ENCODE results near the gene GIGYF2. TPM values are rescaled to one million over a fixed set of nuclear protein-coding genes. Genes with fewer than 3 reads are reported as not detected.

GIGYF2 gene
- polyA plus RNA-seq, 3 donors: 61.6 to 68.9 (median 62.0) TPM

DNA sequence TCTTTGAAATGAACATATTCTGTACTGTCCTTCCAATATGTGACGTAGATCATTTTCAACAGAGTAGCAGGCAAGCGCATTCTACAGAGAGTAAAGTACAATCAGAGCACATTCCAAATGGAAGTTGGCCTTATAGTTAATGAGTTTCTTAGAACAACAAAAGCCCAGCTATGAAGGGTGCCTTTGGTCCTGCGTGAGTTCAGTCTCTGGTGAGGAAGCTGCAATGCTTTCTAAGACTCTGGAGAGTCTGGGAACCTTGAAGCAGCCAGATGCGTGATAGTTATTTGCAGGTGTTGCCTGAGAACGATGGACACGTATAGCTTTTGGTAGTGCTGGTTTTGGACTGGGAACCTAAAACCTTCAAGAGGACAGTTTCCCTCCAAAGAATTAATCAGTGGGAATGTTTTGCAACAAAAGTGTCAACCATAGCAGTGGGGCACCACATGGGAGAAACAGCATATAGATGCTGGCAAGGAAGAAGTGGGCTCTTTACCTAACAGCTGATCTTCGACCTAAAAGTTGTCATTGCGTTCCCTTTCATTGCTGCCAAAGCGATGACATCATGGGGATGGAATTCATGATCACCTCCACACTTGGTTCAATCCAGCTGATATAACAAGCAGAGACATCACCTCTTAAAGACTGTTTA, 163.6 kb downstream of the GIGYF2 start:
- no peak for DNase-seq

DNA sequence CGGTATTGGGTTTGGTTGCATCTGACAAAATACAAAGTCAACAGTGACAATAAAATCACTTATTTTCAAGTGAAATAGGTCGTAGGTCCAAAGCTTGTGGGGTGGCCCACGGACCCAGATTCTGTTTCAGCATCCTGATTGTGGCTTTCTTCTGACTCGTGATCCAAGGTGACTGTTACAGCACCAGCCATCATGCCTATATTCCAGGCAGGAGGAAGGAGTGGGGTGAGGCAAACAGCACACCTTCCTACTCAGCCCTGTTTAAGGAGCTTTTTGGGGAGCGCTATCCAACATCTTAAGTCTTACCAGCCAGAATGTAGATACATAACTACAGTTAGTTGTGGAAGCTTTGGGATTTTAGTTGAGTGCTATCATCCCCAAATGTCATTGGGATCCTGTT, 164.2 kb downstream of the GIGYF2 start:
- no peak for DNase-seq

DNA sequence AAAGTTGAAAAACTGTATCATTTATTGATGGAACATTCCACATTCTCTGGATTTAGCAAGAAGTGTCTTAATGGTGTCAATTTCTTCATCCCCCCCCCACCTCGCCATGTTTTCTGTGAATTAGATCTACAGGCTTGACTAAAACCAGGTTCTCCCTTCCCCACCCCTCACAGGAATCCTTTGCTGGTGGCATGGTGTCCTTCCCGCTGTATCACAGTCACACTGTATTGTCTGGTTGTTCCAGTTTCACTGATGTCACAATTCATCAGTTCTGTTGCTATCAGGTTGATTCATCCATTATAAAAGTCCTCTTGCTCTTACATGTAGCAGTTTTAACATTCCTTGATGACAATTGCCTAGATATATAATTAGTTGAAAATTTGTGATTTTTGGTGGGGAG, 166.9 kb downstream of the GIGYF2 start:
- no peak for DNase-seq

DNA sequence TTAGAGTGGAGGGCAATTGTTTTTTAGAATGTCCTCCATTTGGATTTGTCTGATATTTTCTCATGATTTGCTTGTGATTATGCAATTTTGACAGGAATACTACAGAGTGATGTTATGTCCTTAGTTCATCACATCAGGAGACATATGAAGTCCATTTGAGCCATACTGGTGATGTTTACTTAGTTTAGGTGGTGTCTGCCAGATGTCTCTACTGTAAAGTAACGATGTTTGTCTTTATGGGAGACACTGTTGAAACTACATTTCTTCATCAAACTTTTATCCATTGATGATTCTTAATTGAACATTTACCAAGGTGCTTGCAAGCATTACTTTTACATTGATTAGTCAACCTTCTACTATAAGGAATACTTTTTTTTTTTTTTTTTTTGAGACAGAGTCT, 168.0 kb downstream of the GIGYF2 start:
- DNase-seq: no peak

DNA sequence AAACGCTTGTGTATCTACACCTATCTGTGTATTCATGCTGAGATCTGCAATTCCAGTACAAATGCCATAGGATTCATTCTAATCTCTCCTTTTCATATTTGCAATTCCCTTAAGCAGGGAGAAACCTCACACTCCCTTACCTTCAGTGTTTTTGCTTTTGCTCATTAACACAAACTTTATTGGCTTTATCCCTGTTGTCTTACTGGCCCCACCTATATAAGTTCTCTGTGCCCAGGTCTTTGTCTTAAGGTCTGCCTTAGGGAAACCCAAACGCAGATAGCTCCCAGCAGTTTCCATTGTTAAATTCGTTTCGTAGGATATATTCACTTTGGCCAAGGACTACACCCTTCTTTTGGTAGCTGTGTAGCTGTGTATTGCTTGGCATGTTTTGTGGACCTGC, 169.0 kb downstream of the GIGYF2 start:
- DNase-seq: no peak

DNA sequence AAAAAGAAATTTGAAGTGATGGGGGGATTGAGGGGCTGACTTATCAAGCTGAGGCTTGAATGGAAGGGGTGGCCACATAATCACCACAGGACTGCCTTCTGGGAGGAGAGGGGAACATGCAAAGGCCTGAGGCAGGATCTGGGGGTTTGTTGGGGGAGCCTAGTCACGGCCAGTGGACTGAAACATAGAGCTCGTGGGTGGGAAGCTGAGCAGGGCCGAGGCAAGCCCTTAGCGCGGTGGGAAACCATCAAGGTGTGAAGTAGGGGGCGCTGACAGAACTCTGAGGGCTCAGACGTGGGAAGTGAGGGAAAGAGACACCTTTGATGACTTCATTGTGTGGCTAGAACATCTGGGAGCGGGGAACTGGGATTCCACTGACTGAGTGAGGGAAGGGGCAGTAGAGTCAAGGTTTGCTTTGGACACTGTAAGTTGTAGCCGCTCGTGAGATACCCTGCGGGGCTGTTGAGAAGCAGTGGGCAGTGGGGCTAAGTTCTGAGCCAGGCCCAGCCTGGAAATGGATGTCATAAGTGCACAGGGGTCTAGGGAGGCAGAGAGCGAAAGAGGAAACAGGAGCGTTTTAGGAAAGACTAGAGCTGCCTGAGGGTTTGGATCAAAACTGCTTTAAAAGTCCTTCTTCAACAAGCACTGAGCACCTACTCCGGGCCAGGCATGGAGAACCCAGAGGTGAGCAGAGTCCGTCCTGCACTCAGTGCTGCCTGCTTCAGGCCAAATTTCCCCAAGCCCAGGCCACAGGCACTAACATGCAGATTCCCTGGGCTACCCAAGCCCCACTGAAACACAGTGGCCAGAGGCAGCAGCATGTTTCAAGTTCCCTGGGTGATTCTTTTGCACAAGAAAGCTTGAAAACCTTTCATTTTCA, 172.2 kb downstream of the GIGYF2 start:
- DNase-seq: no peak

DNA sequence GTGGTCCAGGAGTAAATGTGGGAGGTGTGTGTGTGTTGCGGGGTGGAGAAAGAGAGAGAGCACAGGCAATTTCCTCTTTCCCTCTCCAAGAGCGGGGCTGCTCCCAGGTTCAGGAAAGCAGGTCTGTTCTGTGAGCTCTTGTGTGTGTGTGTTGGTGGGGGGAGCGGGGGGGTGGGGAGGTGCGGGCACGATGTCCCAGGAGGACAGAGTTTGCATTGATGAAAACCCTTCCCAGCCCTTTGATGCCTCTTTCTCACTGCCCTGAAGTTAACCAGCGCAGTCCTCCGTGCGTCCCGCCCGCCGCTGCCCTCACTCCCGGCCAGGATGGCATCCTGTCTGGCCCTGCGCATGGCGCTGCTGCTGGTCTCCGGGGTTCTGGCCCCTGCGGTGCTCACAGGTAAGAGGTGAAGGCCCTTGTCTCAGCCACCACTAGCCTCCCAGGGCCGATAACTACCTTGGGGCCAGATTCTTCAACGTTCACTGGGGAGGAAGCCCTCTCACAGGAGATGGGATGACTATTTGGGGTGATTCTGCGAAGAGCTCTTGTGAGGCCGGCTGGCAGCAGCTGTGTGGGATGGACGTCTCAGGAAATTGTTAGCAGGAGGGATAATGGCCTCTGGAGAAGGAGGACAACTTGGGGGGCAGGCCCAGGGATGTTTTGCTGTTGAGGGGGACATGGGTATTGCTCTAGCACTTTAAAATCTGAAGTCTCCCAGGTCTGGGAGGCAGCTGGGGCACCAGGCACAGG, 173.1 kb downstream of the GIGYF2 start, which contains the start of gene SNORC:
TSS of gene SNORC (plus strand) at position 247 of the 748 bp plus-strand sequence. CDS start at position 325, 78 bp downstream.
- DNase-seq: no peak

DNA sequence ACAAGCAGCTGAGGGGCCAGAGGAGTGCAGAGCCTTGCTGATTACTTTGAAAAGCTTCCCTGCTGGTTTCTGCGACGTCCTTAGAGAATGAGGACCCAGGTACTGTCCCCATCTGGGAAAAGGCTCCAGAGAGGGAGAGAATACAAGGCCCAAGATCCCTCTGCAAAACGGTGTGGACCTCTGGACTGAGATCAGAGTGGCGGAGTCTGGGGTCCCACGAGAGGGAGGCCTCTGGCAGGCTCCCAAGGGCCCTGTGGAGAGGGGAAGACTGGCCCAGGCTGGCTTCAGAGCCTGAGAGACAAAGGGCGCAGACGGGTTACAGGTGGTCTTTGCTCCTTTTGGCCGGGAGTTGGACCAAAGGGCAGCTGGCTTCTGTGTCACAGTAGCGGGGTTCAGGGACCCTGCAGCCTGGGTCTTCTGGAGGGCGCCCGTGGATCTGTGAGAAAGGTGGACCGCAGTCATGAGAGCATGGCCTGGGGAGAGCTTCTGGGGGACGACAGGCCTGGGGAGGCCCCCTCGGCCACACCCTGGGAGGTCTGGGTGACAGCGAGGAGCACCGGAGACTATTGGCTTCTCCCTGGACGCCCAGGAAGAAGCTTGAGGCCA, 173.7 kb downstream of the GIGYF2 start:
- no peak for DNase-seq

DNA sequence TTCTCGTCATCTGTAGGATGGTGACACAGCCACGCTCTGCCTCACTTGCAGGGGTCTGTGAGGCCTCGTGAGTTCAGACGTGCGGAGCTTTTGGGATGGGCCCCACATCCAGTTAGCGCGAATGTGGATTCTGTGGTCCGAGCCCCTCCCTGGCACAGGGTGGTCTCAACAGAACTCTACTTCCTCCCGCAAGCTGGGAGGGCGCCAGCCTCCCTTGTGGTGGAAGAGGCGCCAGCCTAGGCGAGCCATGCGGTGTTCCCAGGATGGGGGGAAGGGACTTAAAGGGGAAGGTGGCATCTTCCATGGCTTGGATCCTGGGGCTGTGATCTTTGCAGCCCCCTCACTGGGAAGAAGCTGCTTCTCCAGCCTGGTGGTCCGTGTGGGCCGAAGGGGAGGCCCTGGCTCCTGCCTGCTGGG, 174.3 kb downstream of the GIGYF2 start:
- DNase-seq: no peak

DNA sequence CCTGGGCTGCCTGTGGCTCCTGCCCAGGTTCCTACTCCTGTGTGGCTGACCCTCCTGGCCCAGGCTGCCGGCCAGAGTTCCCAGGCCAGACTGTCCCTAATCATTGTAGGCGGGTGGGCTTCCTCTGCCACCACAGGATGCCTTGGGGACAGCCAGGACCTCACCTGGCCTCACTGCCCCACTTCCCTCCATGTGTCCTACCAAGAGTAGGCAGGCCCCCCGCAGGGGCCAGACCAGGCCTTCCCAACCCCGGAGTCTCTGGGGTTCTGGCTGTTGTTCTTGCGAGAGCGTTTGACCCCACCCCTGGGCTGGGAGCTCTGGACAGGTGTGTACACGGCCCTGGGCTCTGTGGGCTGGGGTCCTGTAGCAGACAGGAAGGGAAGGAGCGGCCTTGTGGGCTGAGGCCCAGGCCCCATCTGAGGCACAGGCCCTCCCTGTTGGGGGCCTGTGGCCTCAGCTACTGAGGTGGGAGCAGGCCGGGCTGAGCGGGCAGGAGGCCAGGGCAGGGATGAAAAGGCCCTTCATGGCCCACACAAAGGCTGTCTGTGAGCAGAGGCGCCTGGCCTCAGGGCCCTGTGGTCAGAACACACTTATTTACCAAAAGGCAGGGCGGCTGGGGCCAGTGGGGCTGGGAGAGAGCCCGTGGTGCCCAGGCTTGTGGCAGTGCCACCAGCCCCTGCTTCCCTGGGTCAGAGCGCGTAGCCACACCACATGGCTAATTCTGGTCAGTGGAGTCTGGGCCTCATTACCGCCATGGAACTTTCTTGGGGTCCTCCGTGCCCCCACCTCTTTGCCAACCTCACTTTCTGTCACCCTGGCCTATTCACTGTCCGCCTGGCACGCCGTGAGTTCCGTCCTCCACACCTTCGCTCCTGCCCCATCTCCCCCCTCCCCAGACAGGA, 175.0 kb downstream of the GIGYF2 start:
- no peak for DNase-seq

DNA sequence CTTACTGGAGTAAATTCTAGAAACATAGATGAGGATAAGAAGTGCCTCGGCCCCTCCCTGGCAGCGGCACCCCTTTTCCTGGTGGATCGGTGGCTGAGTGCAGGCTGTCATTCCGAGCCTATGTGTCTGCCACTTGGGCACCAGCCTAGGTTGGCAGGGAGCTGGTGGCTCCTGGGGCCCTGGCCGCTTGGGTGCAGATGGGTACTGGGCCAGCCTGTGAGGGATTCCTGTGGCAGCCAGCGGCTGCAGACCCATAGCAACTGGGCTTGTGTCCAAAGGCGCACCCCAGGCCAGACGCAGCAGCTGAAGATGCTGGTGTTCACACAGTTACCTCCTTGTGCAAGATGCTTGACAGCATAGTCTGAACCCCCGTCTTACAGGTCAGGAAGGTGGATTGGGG, 175.7 kb downstream of the GIGYF2 start:
- no peak for DNase-seq

DNA sequence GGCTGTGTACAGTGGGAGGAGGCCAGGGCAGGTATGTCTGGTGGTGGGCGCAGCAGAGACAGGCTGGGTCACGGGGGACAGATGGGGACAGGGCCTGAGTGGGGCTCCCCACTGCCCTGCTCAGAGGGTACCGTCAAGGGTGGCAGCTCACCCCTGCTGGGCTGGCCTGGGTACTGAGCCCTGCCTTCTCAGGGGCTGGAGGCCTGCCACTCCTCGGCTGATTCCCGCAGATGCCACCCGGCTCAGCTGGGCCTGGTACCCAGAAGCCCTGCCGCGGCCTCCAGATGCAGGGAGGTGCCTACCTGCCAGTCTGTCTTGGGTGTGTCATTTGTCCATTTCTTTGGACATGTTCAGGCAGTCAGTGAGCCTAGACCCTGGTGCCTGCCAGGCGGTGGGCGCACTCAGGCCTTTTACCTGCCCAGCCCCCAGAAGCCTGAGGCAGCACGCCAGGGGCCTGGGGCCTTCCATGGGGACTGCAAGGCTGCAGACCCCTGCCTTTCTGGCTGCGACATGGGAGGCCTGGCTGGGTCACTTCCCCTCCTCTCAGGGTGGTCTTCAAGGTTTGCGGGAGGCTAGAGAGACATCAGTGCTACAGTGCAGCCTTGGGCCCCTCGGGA, 176.3 kb downstream of the GIGYF2 start:
- DNase-seq: no peak

DNA sequence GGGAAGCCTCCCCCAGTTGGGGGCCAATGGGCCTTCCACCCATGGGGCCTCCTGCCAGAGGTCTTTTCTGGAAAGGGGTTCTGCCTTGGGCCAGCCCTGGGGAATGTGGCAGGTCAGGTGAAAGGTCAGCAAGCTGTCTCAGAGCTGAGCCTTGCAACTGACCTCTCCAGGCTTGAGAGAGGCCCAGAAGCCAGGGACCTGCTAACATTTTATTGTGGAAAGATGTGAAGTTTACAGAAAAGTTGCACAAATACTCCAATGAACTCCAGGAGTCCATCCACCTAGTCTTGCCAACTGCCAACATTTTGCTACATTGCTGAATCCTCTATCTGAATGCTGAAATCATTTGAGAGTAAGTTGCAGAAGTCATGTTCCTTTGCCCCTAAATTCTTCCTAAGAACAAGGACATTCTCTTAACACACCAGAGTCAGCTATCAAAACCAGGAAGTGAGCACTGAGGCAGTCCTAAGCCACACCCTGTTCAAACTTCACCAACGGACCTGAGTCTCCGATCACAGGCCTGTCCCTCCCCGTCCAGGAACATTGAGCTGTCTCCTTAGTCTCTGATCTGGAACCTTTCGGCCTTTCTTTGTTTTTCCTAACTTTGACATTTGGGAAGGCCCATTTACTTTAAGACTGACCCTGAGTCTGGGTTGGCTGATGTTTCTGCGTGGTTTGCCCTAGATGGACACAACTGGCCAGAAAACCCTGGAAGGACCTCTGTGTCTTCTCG, 176.9 kb downstream of the GIGYF2 start:
- DNase-seq: no peak

DNA sequence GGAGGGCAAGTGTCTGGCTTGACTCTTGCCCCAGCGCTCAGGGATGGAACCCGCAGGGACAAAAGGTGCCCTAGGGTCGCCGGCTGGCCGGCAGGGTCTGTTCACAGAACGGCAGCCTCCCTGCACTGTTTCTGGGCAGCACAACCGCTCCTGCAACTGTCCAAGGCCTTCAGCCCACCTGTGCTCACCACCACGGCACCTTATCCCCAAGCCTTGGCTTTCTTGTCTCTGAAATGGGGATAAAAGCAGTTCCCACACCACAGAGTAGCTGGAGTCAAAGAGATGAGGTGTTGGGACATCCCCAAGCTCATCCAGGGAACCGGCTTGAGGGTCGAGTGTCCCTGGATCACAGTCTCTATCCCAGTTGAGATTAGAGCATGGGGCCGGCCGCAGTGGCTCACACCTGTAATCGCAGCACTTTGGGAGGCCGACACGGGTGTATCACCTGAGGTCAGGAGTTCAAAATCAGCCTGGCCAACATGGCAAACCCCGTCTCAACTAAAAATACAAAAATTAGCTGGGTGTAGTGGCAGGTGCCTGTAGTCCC, 177.6 kb downstream of the GIGYF2 start:
- DNase-seq: no peak

DNA sequence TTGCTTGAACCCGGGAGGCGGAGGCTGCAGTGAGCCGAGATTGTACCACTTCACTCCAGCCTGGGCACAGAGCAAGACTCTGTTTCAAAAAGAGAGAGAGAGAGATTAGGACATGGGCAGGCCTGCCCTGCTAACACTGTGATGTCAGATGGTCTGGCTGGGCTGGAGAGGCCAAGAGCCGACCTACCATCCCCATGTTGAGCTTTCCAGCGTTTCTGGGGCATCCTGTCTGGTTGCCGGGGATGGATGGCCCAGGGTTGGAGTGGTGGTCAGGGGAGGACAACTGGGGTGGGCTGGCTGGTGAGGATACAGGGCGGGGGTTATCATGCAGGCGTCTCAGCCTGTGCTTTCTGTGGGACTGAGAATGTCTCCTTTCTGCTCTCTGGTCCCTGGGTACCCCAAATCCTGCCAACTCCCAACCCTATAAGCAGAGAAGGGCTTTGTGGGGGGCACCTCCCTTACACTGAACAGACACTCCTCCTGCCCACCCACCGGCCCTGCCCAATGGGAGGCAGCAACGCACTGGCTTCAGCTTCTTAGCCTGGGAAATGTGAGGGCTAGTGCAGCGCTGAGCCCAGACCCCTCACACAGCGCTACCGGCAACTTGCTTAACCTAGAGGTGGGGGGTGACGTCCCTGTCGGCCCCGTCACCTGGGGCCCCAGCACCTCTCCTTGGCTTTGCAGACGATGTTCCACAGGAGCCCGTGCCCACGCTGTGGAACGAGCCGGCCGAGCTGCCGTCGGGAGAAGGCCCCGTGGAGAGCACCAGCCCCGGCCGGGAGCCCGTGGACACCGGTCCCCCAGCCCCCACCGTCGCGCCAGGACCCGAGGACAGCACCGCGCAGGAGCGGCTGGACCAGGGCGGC, 178.4 kb downstream of the GIGYF2 start:
- no peak for DNase-seq

DNA sequence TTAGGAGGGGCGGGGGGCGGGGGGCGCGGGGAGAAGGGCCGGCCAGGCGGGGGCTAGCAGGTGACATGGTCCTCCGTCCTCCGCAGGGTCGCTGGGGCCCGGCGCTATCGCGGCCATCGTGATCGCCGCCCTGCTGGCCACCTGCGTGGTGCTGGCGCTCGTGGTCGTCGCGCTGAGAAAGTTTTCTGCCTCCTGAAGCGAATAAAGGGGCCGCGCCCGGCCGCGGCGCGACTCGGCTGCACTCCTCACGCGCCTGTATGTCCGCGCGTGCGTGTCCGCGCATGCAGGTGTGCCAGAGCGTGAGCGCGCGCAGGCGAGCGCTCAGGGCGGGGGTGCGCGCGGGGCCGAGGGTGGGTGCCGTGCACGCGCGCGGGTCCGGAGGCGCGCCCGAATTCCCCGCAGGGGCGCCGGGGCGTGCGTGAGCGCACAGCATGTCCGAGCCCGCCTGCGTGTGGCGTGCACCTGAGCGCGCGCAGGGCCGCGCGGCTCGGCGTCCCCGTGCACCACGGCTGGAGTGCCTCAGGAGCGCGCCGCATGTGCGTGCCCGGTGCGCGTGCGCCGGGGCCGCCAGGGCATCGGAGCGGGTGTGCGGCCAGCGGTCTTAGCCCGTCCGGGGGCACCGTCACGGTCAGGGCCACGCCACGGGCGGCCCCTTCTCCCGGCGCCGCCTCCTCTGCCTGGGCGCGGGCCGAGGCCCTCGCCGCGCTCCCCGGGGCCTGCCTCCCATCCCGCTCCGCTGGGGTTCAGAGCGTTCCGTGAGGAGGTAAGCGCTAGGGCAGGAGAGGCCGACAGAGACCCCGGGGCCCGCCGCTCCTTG, 179.2 kb downstream of the GIGYF2 start:
- no peak for DNase-seq

DNA sequence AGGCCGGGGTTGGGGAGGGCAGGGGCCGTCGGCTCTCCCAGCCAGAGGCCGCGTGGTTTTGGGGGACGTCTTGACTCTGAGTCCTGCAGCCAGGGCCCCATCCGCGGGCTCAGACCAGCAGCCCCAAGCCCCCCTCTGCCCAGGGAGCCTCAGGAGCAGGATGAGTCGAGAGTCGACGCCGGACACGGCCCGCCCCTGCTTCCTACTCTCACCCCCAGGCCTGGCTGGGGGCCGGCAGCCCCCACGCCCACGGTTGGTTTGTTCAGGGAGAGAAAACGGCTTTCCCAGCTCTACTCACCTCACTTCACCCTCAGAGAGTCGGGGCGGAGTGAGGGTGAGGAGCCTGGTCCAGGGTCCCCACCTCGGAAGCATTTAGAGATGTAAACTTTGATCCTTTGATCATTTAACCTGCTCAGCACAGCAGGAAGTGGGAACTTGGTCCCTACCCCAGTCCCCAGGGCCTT, 179.9 kb downstream of the GIGYF2 start:
- DNase-seq: no peak

Measured in renal pelvis (tissue), 4 donors.